Fibroblast of mammary gland (primary cell): ENCODE measurements around the gene NUP62CL.

Experiments
- DNase-seq: peaks from one replicate; pipeline ENCODE4 v3.0.0-alpha.2; 2010; ENCODE audit warnings: low read depth
- H3K4me3 ChIP-seq: 2 replicates; pipeline ENCODE4 v1.5.1; 2011; ENCODE audit warnings: low read depth, mild to moderate bottlenecking, low read length, moderate library complexity; ENCODE audit not compliant: control insufficient read depth
- CTCF ChIP-seq: conservative IDR thresholded peaks from 2 replicates; pipeline ENCODE4 v1.5.1; 2011; ENCODE audit warnings: low read depth, low read length, inconsistent platforms; ENCODE audit not compliant: control insufficient read depth, insufficient read depth

NUP62CL gene

GRCh38 chrX:107146670-107147069 lies 59.6 kb downstream of the NUP62CL start:
- DNase-seq, result peak; percentile 64
- H3K4me3 ChIP-seq, result no peak overlapping the region

DNA sequence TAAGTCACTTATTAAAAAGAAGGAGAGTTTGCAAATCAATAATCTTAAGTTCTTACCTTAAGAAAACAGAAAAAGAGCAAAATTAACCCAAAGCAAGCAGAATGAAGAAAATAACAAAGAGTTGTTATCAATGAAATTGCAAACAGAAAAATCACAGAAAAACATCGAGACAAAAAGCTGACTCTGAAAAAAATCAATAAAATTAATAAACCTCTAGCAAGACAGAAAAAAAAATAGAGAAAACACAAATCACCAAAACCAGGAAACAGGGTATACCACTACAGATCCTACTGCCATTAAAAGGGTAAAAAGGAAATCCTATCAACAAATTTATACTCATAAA lies 70.3 kb downstream of the NUP62CL start:
- no peak for TF ChIP-seq CTCF
- no peak overlapping the region for H3K4me3 ChIP-seq
- no peak for DNase-seq

More at GRCh38 chrX:107146670-107147069, 59.6 kb downstream of the NUP62CL start:
- TF ChIP-seq CTCF, result no peak

DNA sequence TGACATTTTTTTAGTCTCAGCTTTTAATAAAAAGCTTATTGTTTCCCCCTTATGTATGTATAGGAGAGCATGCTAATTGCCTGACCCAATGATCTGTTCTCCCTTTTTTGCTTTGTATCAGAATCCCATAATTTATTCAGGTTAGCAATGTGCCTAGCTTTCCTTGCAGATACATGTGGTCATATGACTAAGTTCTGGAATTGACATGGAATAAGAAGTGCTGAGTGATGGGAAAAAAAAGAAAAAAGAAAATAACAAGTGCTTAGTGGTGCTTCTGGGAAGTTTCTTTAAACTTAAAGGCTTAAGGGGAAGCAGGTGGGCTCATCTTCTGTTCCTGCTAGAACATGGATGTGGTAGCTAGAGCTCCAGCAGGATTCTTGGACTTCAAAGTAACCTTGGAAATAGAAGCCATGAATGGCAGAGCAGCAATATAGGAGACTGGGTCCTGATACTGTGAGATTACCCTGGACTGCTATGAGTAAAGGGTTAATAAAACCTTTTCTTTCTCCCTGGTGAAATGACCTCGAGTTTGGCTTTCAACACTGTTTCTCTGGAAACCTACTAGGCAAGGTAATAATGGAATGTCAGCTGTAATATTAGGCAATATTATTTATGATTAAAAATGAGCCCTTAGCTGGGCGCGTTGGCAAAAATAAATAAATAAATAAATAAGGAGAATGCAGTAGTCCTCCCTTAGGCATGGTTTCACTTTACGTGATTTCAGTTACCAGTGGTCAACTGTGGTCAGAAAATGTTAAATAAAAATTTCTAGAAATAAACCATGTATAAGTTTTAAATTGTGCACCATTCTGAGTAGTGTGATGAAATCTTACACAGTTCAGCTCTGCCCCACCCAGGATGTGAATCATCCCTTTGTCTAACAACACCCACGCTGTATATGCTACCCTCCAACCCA lies 70.9 kb downstream of the NUP62CL start:
- no peak for TF ChIP-seq CTCF
- H3K4me3 ChIP-seq, result no peak overlapping the region
- DNase-seq, result peak; percentile 76

DNA sequence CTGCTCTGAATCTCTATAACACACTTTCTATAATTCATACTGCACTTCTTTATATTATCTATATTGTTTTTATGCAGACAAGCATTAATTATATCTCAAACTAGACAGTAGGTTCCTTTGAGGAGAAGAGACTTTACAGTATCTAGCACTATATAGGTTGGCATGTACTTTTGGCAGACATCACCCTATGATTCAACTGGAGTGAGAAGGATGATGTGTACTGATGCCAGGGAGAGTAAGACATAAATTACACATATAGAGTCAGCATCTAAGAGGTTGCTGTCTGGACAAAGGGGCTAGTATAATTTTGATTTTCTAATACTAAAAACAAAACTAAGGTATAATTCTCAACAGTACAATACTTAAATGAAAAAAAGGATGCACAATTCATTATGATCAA lies 82.5 kb downstream of the NUP62CL start:
- no peak overlapping the region for H3K4me3 ChIP-seq
- peak; percentile 31 for DNase-seq
- TF ChIP-seq CTCF, result no peak

- DNase-seq, result peak; percentile 5
Observed at GRCh38 chrX:107119283-107119682, 87.0 kb downstream of the NUP62CL start.

GRCh38 chrX:107118322-107119147 lies 87.7 kb downstream of the NUP62CL start, which contains the start of gene RBM41:
RBM41 (minus strand) TSS chrX:107118822; CDS start chrX:107118773, 49 bp downstream.
- no peak for TF ChIP-seq CTCF
- DNase-seq, result peak; percentile 70
- peak within 1 kb of the TSS; percentile 58 for H3K4me3 ChIP-seq

More at GRCh38 chrX:107119283-107119682, 87.0 kb downstream of the NUP62CL start:
- H3K4me3 ChIP-seq, result no peak overlapping the region
- no peak for TF ChIP-seq CTCF
